Limb (tissue), 2 donors: ENCODE measurements around the gene AOC1.
A peak's percentile ranks its signal among the peaks of the same experiment; 100 is the strongest.
"Not testable (repeated sequence)": the region's sequence is repeated elsewhere in the genome, so short reads cannot be mapped to it uniquely, and the experiment has no call there.

ENCODE experiments used
- DNase-seq, 2 donors: peaks; one replicate each; pipeline ENCODE4 v3.0.0-alpha.2; 2016; ENCODE audit errors: extremely low spot score in 2 of 2

AOC1 gene

GRCh38 chr7:150896562-150897209 is 44.4 kb downstream of the AOC1 start:
- DNase-seq, result no peak

DNA sequence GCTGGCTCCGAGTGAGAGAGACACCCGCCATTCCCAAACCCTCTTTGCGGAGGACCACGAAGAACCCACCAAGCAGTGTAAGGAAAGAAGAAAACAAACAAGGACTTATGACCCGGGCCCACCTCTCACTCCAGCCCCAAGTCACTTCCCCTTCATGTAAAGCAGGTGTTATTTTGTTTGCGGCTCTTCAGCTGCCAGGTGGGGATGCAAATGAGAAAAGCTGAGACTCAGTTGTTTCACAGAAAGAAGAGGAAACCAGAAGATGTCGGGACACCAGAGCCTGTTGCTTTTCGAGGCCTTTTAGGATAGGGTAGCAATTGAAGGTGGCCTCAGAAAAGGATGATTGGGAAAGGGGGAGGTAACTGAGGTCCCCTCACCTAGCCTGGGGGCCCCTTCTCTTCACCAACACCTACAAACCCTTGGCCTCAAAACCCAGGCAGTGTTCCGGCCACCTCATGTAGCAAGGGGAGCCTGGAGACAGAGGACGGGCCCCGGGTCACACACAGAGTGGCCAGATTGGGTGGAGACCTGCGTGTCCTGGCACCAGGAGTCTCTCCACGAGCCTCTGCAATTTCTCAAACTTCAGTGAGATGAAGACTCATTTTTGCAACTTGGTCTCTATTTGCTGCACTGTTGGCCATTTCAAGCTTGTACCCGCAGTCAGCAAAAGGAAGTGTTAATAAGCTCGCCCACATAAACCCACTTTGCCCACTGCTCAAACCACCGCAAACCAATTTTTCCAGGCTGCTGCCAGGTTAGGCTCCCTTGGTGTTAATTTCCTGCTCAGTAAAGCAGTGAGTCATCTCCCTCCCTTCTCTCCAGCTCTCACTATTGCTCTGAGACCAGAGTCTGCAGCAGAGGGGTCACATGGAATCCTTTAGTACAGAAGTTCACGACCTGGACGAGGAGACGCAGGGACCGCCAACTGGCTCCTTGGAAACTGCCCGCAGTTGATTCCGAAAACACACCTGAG is 45.5 kb downstream of the AOC1 start:
- DNase-seq, result no peak

- peak; percentile 66 to 88 for DNase-seq
Observed at GRCh38 chr7:150898475-150899011, 46.2 kb downstream of the AOC1 start.

DNA sequence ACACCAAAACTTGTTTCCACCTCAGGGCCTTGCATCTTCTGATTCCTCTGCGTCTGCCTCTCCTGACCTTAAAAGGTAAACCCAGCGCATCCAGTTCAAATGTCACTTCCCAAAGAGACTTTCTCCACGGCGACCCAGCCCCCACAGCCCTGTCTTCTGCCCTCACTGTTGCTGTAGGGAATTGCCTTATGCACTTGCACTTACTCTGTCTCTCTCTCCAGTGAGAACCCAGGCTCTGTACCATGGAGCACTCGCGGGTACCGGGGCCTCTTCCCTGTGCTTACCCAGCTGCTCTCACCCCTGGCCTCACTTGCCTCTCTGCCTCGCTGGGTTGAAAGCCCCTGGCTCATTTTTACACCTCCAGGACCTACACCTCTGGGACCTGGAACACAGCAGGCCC is 48.4 kb downstream of the AOC1 start:
- DNase-seq, result no peak

GRCh38 chr7:150901160-150902035 is 49.1 kb downstream of the AOC1 start:
- DNase-seq, result peak in 1 of 2 donors; percentile 61

DNA sequence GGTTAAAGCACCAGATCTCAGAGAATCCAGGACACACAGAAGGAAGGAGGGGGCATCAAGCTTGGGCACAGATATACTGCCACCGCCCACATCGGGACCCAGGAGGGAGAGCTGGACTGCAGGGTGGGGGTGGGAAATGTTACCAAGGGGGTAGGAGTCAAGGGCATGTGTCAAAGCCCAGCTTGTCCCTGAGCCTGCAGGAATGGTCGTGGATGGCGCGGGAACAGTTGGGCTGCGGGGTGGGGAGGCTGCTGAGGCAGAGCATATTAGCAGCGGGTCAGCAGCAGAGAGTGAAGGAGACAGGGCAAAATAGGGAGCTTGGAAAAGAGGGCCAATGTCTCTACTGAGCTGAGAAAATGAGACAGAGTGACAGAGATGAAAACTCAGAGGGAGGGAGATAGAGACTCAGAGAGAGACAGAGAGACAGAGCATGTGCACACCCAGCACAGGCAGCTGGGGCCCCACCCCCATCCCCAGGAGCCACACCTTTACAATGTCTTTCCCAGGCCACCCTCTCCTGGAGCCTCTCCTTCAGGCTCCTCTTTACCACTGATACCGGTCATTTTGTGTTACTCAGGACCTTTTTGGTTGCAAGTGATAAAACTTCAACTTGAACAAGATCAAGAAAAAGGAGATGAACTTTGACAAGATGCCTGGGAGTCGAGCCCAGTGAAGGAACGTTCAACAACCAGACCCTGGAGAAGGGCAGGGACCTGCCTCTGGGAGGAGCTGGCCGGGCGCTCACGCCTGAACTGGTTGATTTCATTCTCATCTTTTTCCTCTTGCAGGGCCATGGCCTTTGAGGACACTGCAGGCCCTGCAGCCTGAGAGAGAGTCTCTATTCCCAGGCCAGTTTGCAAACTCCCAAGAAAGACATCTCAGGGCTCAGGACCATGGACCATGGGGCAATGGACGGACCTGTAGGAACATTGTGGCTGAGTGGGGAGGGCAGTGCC is 50.0 kb downstream of the AOC1 start:
- no peak for DNase-seq

DNA sequence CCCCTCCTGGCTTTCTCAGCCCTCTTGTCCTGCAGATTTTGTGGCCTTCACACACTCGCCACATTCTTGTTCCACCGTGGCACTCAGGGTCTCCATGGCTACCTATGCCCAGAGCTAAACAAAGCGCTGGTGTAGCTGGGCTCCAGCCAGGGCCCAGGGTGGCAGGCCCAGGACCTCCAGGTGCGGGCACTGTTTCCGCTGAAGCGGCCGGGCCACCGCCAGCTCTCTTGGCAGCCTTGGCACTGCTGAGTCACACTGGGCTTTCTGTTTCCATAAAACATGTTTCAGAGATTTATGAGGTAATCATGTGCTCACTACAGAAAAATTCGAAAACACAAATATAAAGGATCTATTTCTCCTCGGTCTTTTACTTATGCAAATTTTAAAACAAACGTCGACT is 51.3 kb downstream of the AOC1 start:
- peak in 1 of 2 donors; percentile 54 for DNase-seq

GRCh38 chr7:150904011-150904909 is 51.9 kb downstream of the AOC1 start:
- DNase-seq, result no peak

DNA sequence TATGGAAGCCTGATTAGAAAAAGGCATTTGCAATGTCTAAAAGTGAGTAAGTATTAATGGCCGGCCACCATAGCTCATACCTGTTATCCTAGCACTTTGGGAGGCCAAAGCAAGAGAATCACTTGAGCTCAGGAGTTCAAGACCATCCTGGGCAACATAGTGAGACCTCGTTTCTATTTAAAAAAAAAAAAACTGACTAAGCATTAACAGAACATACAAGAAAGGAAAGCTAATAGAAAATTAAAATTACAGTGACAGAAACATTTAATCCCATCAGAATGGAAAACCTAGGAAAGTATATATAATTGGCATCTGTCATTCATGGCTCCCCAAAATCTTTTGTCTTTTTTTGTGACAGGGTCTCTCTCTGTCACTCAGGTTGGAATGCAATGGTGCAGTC is 55.9 kb downstream of the AOC1 start:
- DNase-seq, result no peak

DNA sequence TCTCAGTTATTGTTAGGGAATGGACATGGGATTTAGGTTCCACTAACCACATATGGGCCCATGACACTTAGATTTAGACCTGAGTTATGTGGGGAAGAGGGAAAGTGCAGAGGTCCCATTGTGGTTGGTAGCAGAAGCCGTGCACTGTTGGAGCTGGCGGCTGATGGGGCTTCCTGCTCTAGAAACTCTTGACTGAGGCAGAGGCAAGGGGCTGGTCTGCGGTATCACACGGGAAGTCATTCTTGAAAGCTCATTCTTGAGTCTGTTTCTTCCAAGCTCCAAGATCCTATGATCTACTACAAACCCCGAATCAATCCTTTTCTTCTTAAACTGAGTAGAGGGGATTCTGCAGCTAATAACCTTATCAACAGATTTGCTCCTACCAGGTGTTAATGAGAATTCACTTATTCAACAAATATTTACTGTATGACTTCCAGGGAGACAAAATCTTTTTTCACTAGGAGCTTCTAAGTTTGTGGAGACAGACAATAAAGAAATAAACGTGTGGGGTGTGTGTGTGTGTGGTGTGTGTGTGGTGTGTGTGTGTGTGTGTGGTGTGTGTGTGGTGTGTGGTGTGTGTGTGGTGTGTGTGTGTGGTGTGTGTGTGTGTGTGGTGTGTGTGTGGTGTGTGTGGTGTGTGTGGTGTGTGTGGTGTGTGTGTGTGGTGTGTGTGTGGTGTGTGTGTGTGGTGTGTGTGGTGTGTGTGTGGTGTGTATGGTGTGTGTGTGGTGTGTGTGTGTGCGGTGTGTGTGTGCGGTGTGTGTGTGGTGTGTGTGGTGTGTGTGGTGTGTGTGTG is 57.1 kb downstream of the AOC1 start:
- DNase-seq, result no peak

GRCh38 chr7:150910305-150910995 is 58.1 kb downstream of the AOC1 start:
- not testable (repeated sequence) for DNase-seq

GRCh38 chr7:150910996-150911422 is 58.7 kb downstream of the AOC1 start:
- no peak for DNase-seq
